ENCODE measurements around the gene BAX. TPM values are rescaled to one million over a fixed set of nuclear protein-coding genes. Genes with fewer than 3 reads are reported as not detected.

Gene BAX
- total and polyA plus RNA-seq, 2 of the 4 experiments (the other 2 are of a cell fraction) = 23.3 to 169 TPM

- no peak overlapping the region for H3K56ac ChIP-seq (ENCODE audit: extremely low read depth, insufficient read depth, low read length)
- H3K36me3 ChIP-seq (ENCODE audit: control insufficient read depth, insufficient read depth, low read length) = peaks cover 41% of the 10 kb centered on the region
- intact Hi-C loops (cut with micrococcal nuclease) = loop anchor here (1.0 to 2.0 kb wide), 2 partner anchors 176 to 183 kb away; no protein-coding TSS in a partner anchor
- TF ChIP-seq MAZ (IDR thresholded peaks at IDR 0.05; ENCODE audit: borderline replicate concordance, low read depth, low read length) (peak; percentile 64; the same call in 1 of the 2 replicates), RFX5 (IDR thresholded peaks at IDR 0.05; ENCODE audit: low read depth, low read length) (no peak), RCOR1 (IDR thresholded peaks at IDR 0.05; ENCODE audit: insufficient replicate concordance, low read length) (no peak), POLR2A (IDR thresholded peaks at IDR 0.05; ENCODE audit: low read depth, low read length) (peak; percentile 41; the same call in 1 of the 2 replicates), RAD21 (IDR thresholded peaks at IDR 0.05; ENCODE audit: low read length) (peak; percentile 86), ELK1 (IDR thresholded peaks at IDR 0.05; ENCODE audit: borderline replicate concordance, low read depth, low read length) (no peak), USF2 (IDR thresholded peaks at IDR 0.05; ENCODE audit: low read depth, low read length) (no peak), BHLHE40 (IDR thresholded peaks at IDR 0.05; ENCODE audit: low read depth, low read length) (no peak), CEBPB (IDR thresholded peaks at IDR 0.05; ENCODE audit: low read depth, low read length) (no peak), FOS (IDR thresholded peaks at IDR 0.05; ENCODE audit: low read depth, low read length) (no peak), SMC3 (IDR thresholded peaks at IDR 0.05; ENCODE audit: low read depth, low read length) (peak; percentile 74), MXI1 (IDR thresholded peaks at IDR 0.05; ENCODE audit: borderline replicate concordance, low read depth, low read length) (no peak), CHD1 (IDR thresholded peaks at IDR 0.05; ENCODE audit: low read depth, low read length) (no peak), MAFK (IDR thresholded peaks at IDR 0.05; ENCODE audit: low read depth, low read length) (no peak)
- TF ChIP-seq, protein P1, sequence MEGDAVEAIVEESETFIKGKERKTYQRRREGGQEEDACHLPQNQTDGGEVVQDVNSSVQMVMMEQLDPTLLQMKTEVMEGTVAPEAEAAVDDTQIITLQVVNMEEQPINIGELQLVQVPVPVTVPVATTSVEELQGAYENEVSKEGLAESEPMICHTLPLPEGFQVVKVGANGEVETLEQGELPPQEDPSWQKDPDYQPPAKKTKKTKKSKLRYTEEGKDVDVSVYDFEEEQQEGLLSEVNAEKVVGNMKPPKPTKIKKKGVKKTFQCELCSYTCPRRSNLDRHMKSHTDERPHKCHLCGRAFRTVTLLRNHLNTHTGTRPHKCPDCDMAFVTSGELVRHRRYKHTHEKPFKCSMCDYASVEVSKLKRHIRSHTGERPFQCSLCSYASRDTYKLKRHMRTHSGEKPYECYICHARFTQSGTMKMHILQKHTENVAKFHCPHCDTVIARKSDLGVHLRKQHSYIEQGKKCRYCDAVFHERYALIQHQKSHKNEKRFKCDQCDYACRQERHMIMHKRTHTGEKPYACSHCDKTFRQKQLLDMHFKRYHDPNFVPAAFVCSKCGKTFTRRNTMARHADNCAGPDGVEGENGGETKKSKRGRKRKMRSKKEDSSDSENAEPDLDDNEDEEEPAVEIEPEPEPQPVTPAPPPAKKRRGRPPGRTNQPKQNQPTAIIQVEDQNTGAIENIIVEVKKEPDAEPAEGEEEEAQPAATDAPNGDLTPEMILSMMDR (conservative IDR thresholded peaks at IDR 0.05; ENCODE audit: low read depth, low read length) = peak; percentile 92
These were observed 16.3 kb downstream of the BAX start for GRCh38 chr19:48970923-48971395.

More at GRCh38 chr19:48970923-48971395, 16.3 kb downstream of the BAX start:
- Histone ChIP-seq H3K18ac (ENCODE audit: low read depth, low read length) (no peak overlapping the region), H2BK20ac (ENCODE audit: low read depth, low read length) (no peak overlapping the region), H4K8ac (ENCODE audit: low read depth in 2 of 2, low read length in 2 of 2) (no peak overlapping the region), H4K91ac (ENCODE audit: insufficient read depth, low read depth, low read length) (no peak overlapping the region), H3K9me3 (ENCODE audit: control insufficient read depth, insufficient read depth, low read length) (no peaks in the 10 kb centered on the region), H2BK120ac (ENCODE audit: low read depth, low read length) (no peak overlapping the region), H3K27ac (ENCODE audit: insufficient read depth, low read length) (no peak overlapping the region), H3K27me3 (ENCODE audit: control insufficient read depth, insufficient read depth, low read length) (no peaks in the 10 kb centered on the region), H3K4me3 (ENCODE audit: insufficient read depth, low read depth, low read length) (no peak overlapping the region), H2AK5ac (ENCODE audit: low read depth, low read length) (0 out of 2 replicates have a peak overlapping the region, but pooled peaks have one; percentile 44), H2BK15ac (ENCODE audit: low read depth, low read length) (no peak overlapping the region), H2AFZ (replicated peaks; ENCODE audit: low read length, poor library complexity) (peak overlapping the region; percentile 54), H2AK9ac (replicated peaks; ENCODE audit: low read depth, low read length, poor library complexity) (no peak overlapping the region), H3K14ac (replicated peaks; ENCODE audit: low read depth, low read length) (no peak overlapping the region), H3K9ac (ENCODE audit: low read depth, low read length) (no peak overlapping the region), H3K9me1 (ENCODE audit: insufficient read depth, low read length) (peaks cover 5% of the 10 kb centered on the region), H2BK5ac (ENCODE audit: low read depth, low read length, poor library complexity, severe bottlenecking) (no peak overlapping the region), H3K4ac (ENCODE audit: low read depth, low read length) (no peak overlapping the region), H3K4me2 (ENCODE audit: low read depth, low read length) (no peak overlapping the region), H3K23ac (ENCODE audit: low read depth, low read length) (no peak overlapping the region), H4K20me1 (ENCODE audit: insufficient read depth, low read length) (peaks cover 37% of the 10 kb centered on the region), H3K4me1 (ENCODE audit: control insufficient read depth, insufficient read depth, low read length) (no peaks in the 10 kb centered on the region; the same call in 1 of the 2 replicates), H3K79me1 (ENCODE audit: low read depth in 1 of 2, low read length in 2 of 2) (peaks cover 0 to 33% of the 10 kb centered on the region in 2 experiments; a peak in 3 of 4 replicates), H4K5ac (ENCODE audit: low read depth, low read length) (no peak overlapping the region)
- CTCF ChIA-PET = interaction anchor here (0.6 to 1.2 kb wide), 12 partner anchors 9 to 326 kb away, joined by 3 to 8 read pairs (median 4); no protein-coding TSS in a partner anchor
- ATAC-seq (ENCODE audit: low read depth) (peak; percentile 67), DNase-seq (peak; percentile 77)
- POLR2A ChIA-PET (ENCODE audit: unreplicated experiment) = interaction anchor here (0.6 kb wide), 1 partner anchor 354 kb away, joined by 4 read pairs; no protein-coding TSS in a partner anchor
- 0% methylated on average over 1 of the region's 19 CpGs; no CpG with 5 or more reads in 1 of the 2 experiments for WGBS, 2 experiments (ENCODE audit: extremely low coverage in 2 of 2, insufficient read length in 1 of 2)
- in situ Hi-C loops (cut with MboI; ENCODE audit: low sequenced_read_pairs) = loop anchor here (5.0 kb wide), 1 partner anchor 179 kb away; no protein-coding TSS in a partner anchor
- dilution Hi-C loops (cut with HindIII; ENCODE audit: low sequenced_read_pairs, unreplicated experiment) = no loop called here
- no TSS peak for BruUV-seq (replicated peaks)

All from IMR-90 (cell line).